ENCODE results near the gene CTSL.
"Not testable (repeated sequence)": the region's sequence is repeated elsewhere in the genome, so short reads cannot be mapped to it uniquely, and the experiment has no call there.

The CTSL gene

DNA sequence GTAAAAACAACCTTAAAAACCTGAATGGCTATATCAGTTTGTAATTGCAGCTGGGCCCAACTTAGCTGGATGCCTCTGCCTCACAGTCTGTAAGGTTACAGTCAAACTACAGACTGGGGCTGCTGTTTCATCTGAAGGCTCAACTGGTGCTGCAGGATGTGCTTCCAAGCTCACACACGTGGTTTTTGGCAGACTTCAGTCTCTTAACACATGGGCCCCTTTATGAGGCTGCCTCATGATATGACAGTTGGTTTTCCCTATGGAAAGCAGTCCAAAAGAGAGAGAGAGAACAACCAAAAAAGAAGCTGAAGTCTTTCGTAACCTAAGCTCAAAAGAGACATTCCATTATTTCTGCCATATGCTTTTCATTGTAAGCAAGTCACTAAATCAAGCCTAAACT is 27.4 kb downstream of the CTSL start:
- no peak overlapping the region for H3K9ac ChIP-seq (ENCODE audit: low read length)
- no peaks in the 10 kb centered on the region for H3K4me1 ChIP-seq (ENCODE audit: control insufficient read depth, insufficient read depth, low read length)
- H3K27ac ChIP-seq (ENCODE audit: low read depth, low read length): no peak overlapping the region
- H3K4me3 ChIP-seq (ENCODE audit: low read length): no peak overlapping the region
- H3K36me3 ChIP-seq (ENCODE audit: control insufficient read depth, insufficient read depth, low read length): no peaks in the 10 kb centered on the region
- no peaks in the 10 kb centered on the region for H3K27me3 ChIP-seq (ENCODE audit: control insufficient read depth, insufficient read depth, low read length)

GRCh38 chr9:87758330-87758729 is 32.4 kb downstream of the CTSL start:
- not testable (repeated sequence) for H3K4me1 ChIP-seq (ENCODE audit: control insufficient read depth, insufficient read depth, low read length)

GRCh38 chr9:87759980-87760379 is 34.1 kb downstream of the CTSL start:
- not testable (repeated sequence) for H3K36me3 ChIP-seq (ENCODE audit: control insufficient read depth, insufficient read depth, low read length); H3K9ac ChIP-seq (ENCODE audit: low read length); H3K27me3 ChIP-seq (ENCODE audit: control insufficient read depth, insufficient read depth, low read length); H3K4me3 ChIP-seq (ENCODE audit: low read length); H3K27ac ChIP-seq (ENCODE audit: low read depth, low read length); H3K4me1 ChIP-seq (ENCODE audit: control insufficient read depth, insufficient read depth, low read length)

More at GRCh38 chr9:87758330-87758729, 32.4 kb downstream of the CTSL start:
- H3K36me3 ChIP-seq (ENCODE audit: control insufficient read depth, insufficient read depth, low read length); H3K27ac ChIP-seq (ENCODE audit: low read depth, low read length); H3K9ac ChIP-seq (ENCODE audit: low read length); H3K4me3 ChIP-seq (ENCODE audit: low read length); H3K27me3 ChIP-seq (ENCODE audit: control insufficient read depth, insufficient read depth, low read length): not testable (repeated sequence)

DNA sequence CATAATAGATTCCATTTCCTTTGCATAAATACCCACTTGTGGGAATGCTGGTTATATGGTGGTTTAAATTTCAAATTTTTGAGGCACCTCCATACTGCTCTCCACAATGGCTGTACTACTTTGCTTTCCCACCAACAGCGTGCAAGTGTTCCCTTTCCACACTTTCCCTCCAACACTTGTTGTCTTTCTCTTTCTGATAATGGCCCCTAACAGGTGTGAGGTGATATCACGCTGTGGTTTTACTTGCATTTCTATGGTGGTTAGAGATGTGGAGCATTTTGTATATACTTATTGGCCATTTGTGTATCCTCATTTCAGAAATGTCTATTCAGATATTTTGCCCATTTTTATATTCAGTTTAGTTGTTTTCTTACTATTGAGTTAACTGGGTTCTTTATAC is 34.6 kb downstream of the CTSL start:
- H3K9ac ChIP-seq (ENCODE audit: low read length): no peak overlapping the region
- no peak overlapping the region for H3K4me3 ChIP-seq (ENCODE audit: low read length)
- H3K4me1 ChIP-seq (ENCODE audit: control insufficient read depth, insufficient read depth, low read length): no peaks in the 10 kb centered on the region
- H3K27ac ChIP-seq (ENCODE audit: low read depth, low read length): no peak overlapping the region
- no peaks in the 10 kb centered on the region for H3K36me3 ChIP-seq (ENCODE audit: control insufficient read depth, insufficient read depth, low read length)
- H3K27me3 ChIP-seq (ENCODE audit: control insufficient read depth, insufficient read depth, low read length): no peaks in the 10 kb centered on the region

- H3K27ac ChIP-seq (ENCODE audit: low read depth, low read length): no peak overlapping the region
- H3K36me3 ChIP-seq (ENCODE audit: control insufficient read depth, insufficient read depth, low read length): no peaks in the 10 kb centered on the region
- no peak overlapping the region for H3K9ac ChIP-seq (ENCODE audit: low read length)
- no peaks in the 10 kb centered on the region for H3K27me3 ChIP-seq (ENCODE audit: control insufficient read depth, insufficient read depth, low read length)
- no peak overlapping the region for H3K4me3 ChIP-seq (ENCODE audit: low read length)
- no peaks in the 10 kb centered on the region for H3K4me1 ChIP-seq (ENCODE audit: control insufficient read depth, insufficient read depth, low read length)
Measured at GRCh38 chr9:87763286-87763685, 37.4 kb downstream of the CTSL start.

GRCh38 chr9:87765521-87765920 is 39.6 kb downstream of the CTSL start:
- Histone ChIP-seq H3K27ac (ENCODE audit: low read depth, low read length) (no peak overlapping the region), H3K4me1 (ENCODE audit: control insufficient read depth, insufficient read depth, low read length) (no peaks in the 10 kb centered on the region), H3K9ac (ENCODE audit: low read length) (no peak overlapping the region), H3K4me3 (ENCODE audit: low read length) (no peak overlapping the region), H3K36me3 (ENCODE audit: control insufficient read depth, insufficient read depth, low read length) (no peaks in the 10 kb centered on the region), H3K27me3 (ENCODE audit: control insufficient read depth, insufficient read depth, low read length) (no peaks in the 10 kb centered on the region)

DNA sequence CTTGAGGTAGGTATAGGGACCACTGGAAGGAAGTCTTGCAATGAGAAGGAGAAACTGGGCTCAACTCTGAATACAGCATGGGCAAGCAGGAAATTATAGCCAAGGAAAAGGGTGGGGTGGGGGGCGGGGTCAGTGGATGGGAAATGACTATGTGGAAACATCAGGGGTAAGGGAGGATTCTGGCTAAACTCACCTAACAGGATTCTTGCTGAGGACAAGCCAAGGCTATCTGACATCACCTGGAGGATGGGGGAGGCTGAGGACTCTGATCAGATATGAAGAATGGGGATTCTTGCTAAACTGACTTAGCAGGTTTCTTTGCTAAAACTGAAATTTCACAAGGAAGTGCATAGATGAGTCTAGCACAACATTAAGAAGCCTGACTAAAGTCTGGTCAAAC is 40.8 kb downstream of the CTSL start:
- H3K27ac ChIP-seq (ENCODE audit: low read depth, low read length): no peak overlapping the region
- no peaks in the 10 kb centered on the region for H3K4me1 ChIP-seq (ENCODE audit: control insufficient read depth, insufficient read depth, low read length)
- no peaks in the 10 kb centered on the region for H3K36me3 ChIP-seq (ENCODE audit: control insufficient read depth, insufficient read depth, low read length)
- peaks cover 3% of the 10 kb centered on the region for H3K27me3 ChIP-seq (ENCODE audit: control insufficient read depth, insufficient read depth, low read length)
- H3K4me3 ChIP-seq (ENCODE audit: low read length): no peak overlapping the region
- no peak overlapping the region for H3K9ac ChIP-seq (ENCODE audit: low read length)

DNA sequence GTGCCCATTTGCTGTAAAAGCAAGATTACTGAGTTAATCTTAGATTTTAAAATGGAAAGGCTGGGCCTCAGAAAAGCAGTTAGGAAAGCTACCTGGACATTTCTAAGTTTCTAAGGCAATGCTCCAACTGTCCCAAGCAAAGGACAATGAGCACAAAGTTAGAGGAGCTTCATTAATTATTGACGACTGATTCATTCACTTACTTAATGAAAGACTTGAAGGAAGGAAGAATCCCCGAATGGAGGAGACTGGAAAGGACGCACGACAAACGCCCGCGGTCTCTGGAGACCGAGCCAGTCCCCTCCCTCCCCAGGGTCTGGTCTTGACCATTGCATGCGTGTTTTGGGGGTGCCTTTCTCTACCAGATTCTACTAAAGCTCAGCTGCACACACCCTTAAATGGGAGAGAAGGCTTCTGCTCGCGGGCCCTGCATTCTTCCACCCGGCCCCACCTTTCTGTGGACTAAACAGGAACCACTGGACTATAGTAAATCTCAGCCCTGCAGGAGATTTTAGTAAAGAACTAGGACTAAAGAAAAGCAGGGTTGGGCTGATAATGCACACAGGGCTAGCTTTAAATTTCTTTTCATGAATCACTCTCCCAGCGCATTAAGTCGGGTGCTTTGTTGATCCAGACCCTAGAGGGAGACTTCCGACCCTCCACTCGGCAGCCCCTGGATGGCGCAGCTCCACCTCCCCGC is 44.8 kb downstream of the CTSL start:
- Histone ChIP-seq H3K27ac (ENCODE audit: low read depth, low read length) (no peak overlapping the region), H3K4me1 (ENCODE audit: control insufficient read depth, insufficient read depth, low read length) (no peaks in the 10 kb centered on the region), H3K4me3 (ENCODE audit: low read length) (no peak overlapping the region), H3K9ac (ENCODE audit: low read length) (no peak overlapping the region), H3K27me3 (ENCODE audit: control insufficient read depth, insufficient read depth, low read length) (peaks cover 5% of the 10 kb centered on the region), H3K36me3 (ENCODE audit: control insufficient read depth, insufficient read depth, low read length) (no peaks in the 10 kb centered on the region)

DNA sequence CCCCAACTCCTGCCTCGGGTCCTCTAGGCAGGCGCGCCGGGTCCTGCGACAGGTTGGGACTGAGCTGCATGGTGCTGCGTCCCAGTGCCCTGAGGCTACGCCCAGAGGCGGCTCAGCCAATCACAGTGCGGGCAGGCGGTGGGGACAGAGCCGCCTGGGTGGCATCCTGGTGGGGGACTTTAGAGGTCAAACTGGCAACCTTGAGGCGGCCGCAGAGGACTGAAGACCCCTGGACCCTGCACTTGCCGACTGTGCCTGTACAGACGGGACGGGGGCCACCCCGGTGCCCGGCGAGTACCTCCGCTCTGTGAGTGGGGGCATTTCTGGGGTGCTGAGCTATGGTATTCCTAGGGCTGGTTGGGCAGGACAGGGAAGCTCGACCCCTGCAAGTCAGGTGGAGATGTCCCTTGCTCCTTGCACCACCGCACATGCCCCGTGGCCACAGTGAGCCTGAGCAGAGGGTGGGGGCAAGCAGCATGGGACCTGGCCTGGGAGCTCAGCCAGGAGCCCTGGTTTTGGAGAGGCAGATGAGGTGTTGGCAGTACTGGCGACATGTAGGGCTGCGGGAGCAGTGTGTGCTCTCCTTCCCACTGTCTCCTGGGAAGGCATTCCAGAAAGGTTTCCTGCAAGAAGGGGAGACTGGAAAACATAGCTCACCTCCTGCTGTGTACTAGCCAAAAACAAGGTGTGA is 45.5 kb downstream of the CTSL start:
- no peaks in the 10 kb centered on the region for H3K36me3 ChIP-seq (ENCODE audit: control insufficient read depth, insufficient read depth, low read length)
- no peaks in the 10 kb centered on the region for H3K4me1 ChIP-seq (ENCODE audit: control insufficient read depth, insufficient read depth, low read length)
- no peak overlapping the region for H3K9ac ChIP-seq (ENCODE audit: low read length)
- no peak overlapping the region for H3K4me3 ChIP-seq (ENCODE audit: low read length)
- H3K27ac ChIP-seq (ENCODE audit: low read depth, low read length): no peak overlapping the region
- peaks cover 5% of the 10 kb centered on the region for H3K27me3 ChIP-seq (ENCODE audit: control insufficient read depth, insufficient read depth, low read length)

GRCh38 chr9:87776481-87777379 is 50.8 kb downstream of the CTSL start:
- H3K36me3 ChIP-seq (ENCODE audit: control insufficient read depth, insufficient read depth, low read length): no peaks in the 10 kb centered on the region
- no peak overlapping the region for H3K27ac ChIP-seq (ENCODE audit: low read depth, low read length)
- H3K9ac ChIP-seq (ENCODE audit: low read length): no peak overlapping the region
- H3K4me3 ChIP-seq (ENCODE audit: low read length): no peak overlapping the region
- H3K4me1 ChIP-seq (ENCODE audit: control insufficient read depth, insufficient read depth, low read length): no peaks in the 10 kb centered on the region
- H3K27me3 ChIP-seq (ENCODE audit: control insufficient read depth, insufficient read depth, low read length): peaks cover under 1% of the 10 kb centered on the region

DNA sequence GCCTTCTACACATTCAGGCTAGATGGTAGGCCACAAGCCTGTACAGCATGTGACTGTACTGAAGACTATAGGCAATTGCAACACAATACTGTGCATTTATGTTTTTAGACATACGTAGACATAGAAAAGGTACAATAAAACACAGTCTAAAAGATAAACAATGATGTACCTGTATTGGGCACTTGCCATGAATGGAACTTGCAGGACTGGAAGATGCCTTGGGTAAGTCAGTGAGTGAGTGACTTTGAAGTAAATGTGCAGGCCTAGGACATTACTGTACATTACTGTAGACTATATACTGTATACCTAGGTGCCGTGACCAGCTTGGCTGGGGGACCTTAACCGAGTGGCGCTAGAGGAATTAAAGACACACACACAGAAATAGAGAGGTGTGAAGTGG is 53.1 kb downstream of the CTSL start:
- H3K4me1 ChIP-seq (ENCODE audit: control insufficient read depth, insufficient read depth, low read length): no peaks in the 10 kb centered on the region
- no peaks in the 10 kb centered on the region for H3K27me3 ChIP-seq (ENCODE audit: control insufficient read depth, insufficient read depth, low read length)
- no peaks in the 10 kb centered on the region for H3K36me3 ChIP-seq (ENCODE audit: control insufficient read depth, insufficient read depth, low read length)
- H3K27ac ChIP-seq (ENCODE audit: low read depth, low read length): no peak overlapping the region
- no peak overlapping the region for H3K4me3 ChIP-seq (ENCODE audit: low read length)
- no peak overlapping the region for H3K9ac ChIP-seq (ENCODE audit: low read length)
